Mesothelial cell of epicardium (in vitro differentiated cells): ENCODE data around the gene CLPSL2. TPM values are rescaled to one million over a fixed set of nuclear protein-coding genes. Genes with fewer than 3 reads are reported as not detected.

Experiments used
- DNase-seq, 2 experiments: peaks; one replicate each; pipeline ENCODE4 v3.0.0; 2021; ENCODE audit warnings: low spot score in 2 of 2; ENCODE audit not compliant: unreplicated experiment in 2 of 2
- H3K27ac Mint-ChIP-seq: 2 replicates; pipeline ENCODE4 v1.8.0; 2021; ENCODE audit warnings: mixed read lengths
- H3K27me3 Mint-ChIP-seq: 2 replicates; pipeline ENCODE4 v1.8.0; 2021; ENCODE audit warnings: low read depth, mixed read lengths
- H3K36me3 Mint-ChIP-seq: 2 replicates; pipeline ENCODE4 v1.8.0; 2021; ENCODE audit warnings: mixed read lengths
- H3K4me1 Mint-ChIP-seq: 2 replicates; pipeline ENCODE4 v1.8.0; 2021; ENCODE audit warnings: mixed read lengths
- H3K4me3 Mint-ChIP-seq: 2 replicates; pipeline ENCODE4 v1.8.0; 2021; ENCODE audit warnings: mild to moderate bottlenecking, moderate library complexity, mixed read lengths
- H3K9me3 Mint-ChIP-seq: 2 replicates; pipeline ENCODE4 v1.8.0; 2021; ENCODE audit warnings: mixed read lengths
- CTCF ChIP-seq: fragments of 200-600 bp; sonication (generic); IDR thresholded peaks from one replicate; pipeline ENCODE4 v1.5.0; 2021; ENCODE audit warnings: antibody characterized with exemption; ENCODE audit not compliant: unreplicated experiment
- total RNA-seq: library from RNA; stranded (reverse); gene quantifications from 3 replicates; pipeline ENCODE4 v1.2.1, GENCODE V29; 2021

The CLPSL2 gene
- total RNA-seq, 1 donor from 2014 or later, result not detected

DNA sequence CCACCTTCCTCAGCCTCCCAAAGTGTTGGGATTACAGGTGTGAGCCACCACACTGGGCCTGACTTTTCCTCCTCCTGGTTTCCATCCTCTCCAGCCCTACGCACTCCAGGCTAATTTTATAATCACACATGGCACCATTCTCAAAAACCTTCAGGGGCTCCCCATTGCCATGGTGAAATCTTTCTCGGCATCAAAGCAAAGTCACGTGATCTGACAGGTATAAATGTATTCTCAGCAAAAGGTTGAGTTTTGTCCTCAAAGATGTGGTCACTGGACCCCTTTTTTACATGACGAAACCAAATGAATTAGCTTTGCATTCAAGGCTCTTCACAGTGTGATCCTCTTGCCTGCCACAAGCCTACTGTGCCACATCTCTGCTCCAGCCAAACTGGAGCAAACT lies 24.1 kb upstream of the CLPSL2 start:
- no peak for DNase-seq
- Mint-ChIP-seq H3K4me1 (peaks cover under 1% of the 10 kb centered on the region), H3K27ac (no peak overlapping the region), H3K4me3 (no peak overlapping the region), H3K36me3 (no peaks in the 10 kb centered on the region), H3K27me3 (peaks cover 5% of the 10 kb centered on the region), H3K9me3 (peaks cover 12% of the 10 kb centered on the region)
- no peak for TF ChIP-seq CTCF

GRCh38 chr6:35754452-35755277 lies 21.7 kb upstream of the CLPSL2 start:
- no peak for DNase-seq
- no peaks in the 10 kb centered on the region for H3K9me3 Mint-ChIP-seq
- peaks cover 1% of the 10 kb centered on the region for H3K4me1 Mint-ChIP-seq
- H3K27ac Mint-ChIP-seq, result no peak overlapping the region
- H3K27me3 Mint-ChIP-seq, result peaks cover 5% of the 10 kb centered on the region
- no peak for TF ChIP-seq CTCF
- H3K36me3 Mint-ChIP-seq, result no peaks in the 10 kb centered on the region
- no peak overlapping the region for H3K4me3 Mint-ChIP-seq

DNA sequence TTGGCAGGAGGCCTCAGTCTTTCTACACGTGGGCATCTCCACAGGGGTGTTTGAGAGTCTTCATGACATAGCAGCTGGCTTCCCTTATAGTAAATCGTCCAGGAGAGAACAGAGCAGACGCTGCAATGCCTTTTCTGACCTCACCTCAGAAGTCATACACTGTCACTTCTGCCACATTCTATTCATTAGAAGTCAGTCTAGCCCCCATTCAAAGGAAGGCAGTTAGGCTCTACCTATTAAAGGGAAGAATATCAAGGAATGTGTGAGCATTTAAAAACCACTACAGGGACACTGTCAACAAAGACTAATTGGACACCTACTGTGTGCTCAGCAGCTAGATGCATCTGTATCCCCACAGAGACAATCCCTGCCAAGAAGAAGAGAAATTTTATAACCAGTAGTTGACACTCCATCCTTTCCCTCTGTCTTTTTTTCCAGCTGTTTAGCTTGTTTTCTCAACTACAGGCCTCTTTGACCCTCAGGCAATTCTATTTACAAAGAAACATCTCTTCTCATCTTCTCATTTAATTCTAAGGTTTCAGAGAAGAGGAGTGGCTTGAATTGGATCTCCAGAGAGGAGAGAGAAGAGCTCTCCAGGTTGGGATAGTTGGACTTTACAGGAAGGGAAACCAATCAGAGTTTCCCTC lies 21.0 kb upstream of the CLPSL2 start:
- Mint-ChIP-seq H3K36me3 (no peaks in the 10 kb centered on the region), H3K9me3 (no peaks in the 10 kb centered on the region), H3K27ac (no peak overlapping the region), H3K27me3 (peaks cover 8% of the 10 kb centered on the region), H3K4me3 (no peak overlapping the region), H3K4me1 (peaks cover 1% of the 10 kb centered on the region)
- no peak for TF ChIP-seq CTCF
- DNase-seq, result no peak

GRCh38 chr6:35757456-35758123 lies 18.8 kb upstream of the CLPSL2 start:
- Mint-ChIP-seq H3K27ac (no peak overlapping the region), H3K27me3 (peaks cover 17% of the 10 kb centered on the region), H3K4me3 (no peak overlapping the region), H3K4me1 (peaks cover 1% of the 10 kb centered on the region), H3K36me3 (no peaks in the 10 kb centered on the region), H3K9me3 (no peaks in the 10 kb centered on the region)
- no peak for DNase-seq
- TF ChIP-seq CTCF, result no peak

DNA sequence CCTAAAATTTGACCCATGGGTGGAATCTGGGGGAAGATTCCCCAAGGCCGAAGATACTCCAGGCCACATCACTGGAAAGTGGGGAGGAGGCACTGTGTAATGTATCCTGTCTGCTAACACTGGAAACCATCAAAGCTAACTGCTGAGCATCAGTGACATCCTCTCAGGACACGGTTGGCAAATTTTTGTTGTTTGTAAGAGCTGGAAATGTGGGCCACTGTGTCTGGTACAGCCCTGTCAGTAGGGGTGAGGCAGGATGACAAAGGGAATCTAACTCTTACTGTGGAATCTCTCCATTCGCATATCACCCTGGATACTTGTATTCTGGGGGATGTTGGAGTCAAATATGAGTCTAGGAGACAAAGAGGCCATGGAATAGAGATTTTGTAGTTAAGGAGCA lies 17.0 kb upstream of the CLPSL2 start:
- Mint-ChIP-seq H3K27ac (no peak overlapping the region), H3K4me1 (peaks cover 11% of the 10 kb centered on the region), H3K9me3 (no peaks in the 10 kb centered on the region), H3K36me3 (no peaks in the 10 kb centered on the region), H3K27me3 (peaks cover 35% of the 10 kb centered on the region), H3K4me3 (no peak overlapping the region)
- TF ChIP-seq CTCF, result no peak
- DNase-seq, result no peak
